ENCODE results near the gene PARD6G. TPM values are rescaled to one million over a fixed set of nuclear protein-coding genes. Genes with fewer than 3 reads are reported as not detected.

The PARD6G gene
- total RNA-seq, 3 donors from 2014 or later, result 0.58 to 8.5 (median 2.0) TPM

GRCh38 chr18:80119111-80119510 lies 128.2 kb downstream of the PARD6G start:
- no peak for ATAC-seq
- TF ChIP-seq CTCF (IDR thresholded peaks at IDR 0.05), result no peak

GRCh38 chr18:80115035-80115434 lies 132.3 kb downstream of the PARD6G start:
- DNase-seq (no peak), ATAC-seq (no peak)
- intact Hi-C loops (cut with DNase I, micrococcal nuclease), result no loop called here
- no peaks in the 10 kb centered on the region for H3K9me3 ChIP-seq
- H3K36me3 ChIP-seq (ENCODE audit: low read depth), result peaks cover 4% of the 10 kb centered on the region
- peaks cover 14% of the 10 kb centered on the region for H3K4me1 ChIP-seq (ENCODE audit: low read depth)
- TF ChIP-seq CTCF (IDR thresholded peaks at IDR 0.05), result no peak
- H3K4me3 ChIP-seq, result no peak overlapping the region

More at GRCh38 chr18:80119111-80119510, 128.2 kb downstream of the PARD6G start:
- no peak for DNase-seq
- H3K9me3 ChIP-seq, result no peaks in the 10 kb centered on the region
- peaks cover 3% of the 10 kb centered on the region for H3K4me1 ChIP-seq (ENCODE audit: low read depth)
- H3K4me3 ChIP-seq, result no peak overlapping the region
- intact Hi-C loops (cut with DNase I, micrococcal nuclease), result no loop called here
- peaks cover 4% of the 10 kb centered on the region for H3K36me3 ChIP-seq (ENCODE audit: low read depth)

- Histone ChIP-seq H3K4me3 (no peak overlapping the region), H3K9me3 (no peaks in the 10 kb centered on the region), H3K4me1 (ENCODE audit: low read depth) (peaks cover 12% of the 10 kb centered on the region), H3K36me3 (ENCODE audit: low read depth) (no peaks in the 10 kb centered on the region)
- no peak for TF ChIP-seq CTCF (IDR thresholded peaks at IDR 0.05)
- intact Hi-C loops (cut with DNase I, micrococcal nuclease), result no loop called here
- ATAC-seq (no peak), DNase-seq (no peak)
These were observed 134.6 kb downstream of the PARD6G start for GRCh38 chr18:80112624-80113248.

- H3K4me1 ChIP-seq (ENCODE audit: low read depth), result peaks cover 12% of the 10 kb centered on the region
- TF ChIP-seq CTCF (IDR thresholded peaks at IDR 0.05), result no peak
- H3K9me3 ChIP-seq, result no peaks in the 10 kb centered on the region
- peak overlapping the region; percentile 56 for H3K4me3 ChIP-seq
- no peaks in the 10 kb centered on the region for H3K36me3 ChIP-seq (ENCODE audit: low read depth)
- peak; percentile 51 to 66 (median 65) for DNase-seq
- peak; percentile 19 for ATAC-seq
- intact Hi-C loops (cut with DNase I, micrococcal nuclease), result no loop called here
These were observed 137.6 kb downstream of the PARD6G start for GRCh38 chr18:80109676-80110078.

GRCh38 chr18:80108739-80109675 lies 138.3 kb downstream of the PARD6G start, which contains the start of gene ADNP2:
ADNP2 (plus strand) TSS chr18:80109262; CDS start chr18:80117543, 8,281 bp downstream.
- Histone ChIP-seq H3K36me3 (ENCODE audit: low read depth) (no peaks in the 10 kb centered on the region), H3K9me3 (no peaks in the 10 kb centered on the region), H3K4me3 (peak within 1 kb of the TSS; percentile 56), H3K4me1 (ENCODE audit: low read depth) (peaks cover 12% of the 10 kb centered on the region)
- no peak for TF ChIP-seq CTCF (IDR thresholded peaks at IDR 0.05)
- ATAC-seq (peak; percentile 94), DNase-seq (peak; percentile 82 to 88 (median 84))
- intact Hi-C loops (cut with DNase I, micrococcal nuclease), result no loop called here

Measured in mucosa of descending colon (tissue), 3 donors.